ENCODE data around the gene GHDC.
"Not testable (repeated sequence)": the region's sequence is repeated elsewhere in the genome, so short reads cannot be mapped to it uniquely, and the experiment has no call there.

Gene GHDC

GRCh38 chr17:42188749-42189650 is 5.3 kb downstream of the GHDC start:
- no peak for DNase-seq (ENCODE audit: low read depth)
- no peak overlapping the region for H3K4me3 ChIP-seq (ENCODE audit: low read depth, low read length)
- no peak for TF ChIP-seq CTCF (IDR thresholded peaks at IDR 0.05; ENCODE audit: insufficient read depth, low read depth, low read length, missing control alignments)

GRCh38 chr17:42187833-42188232 is 6.5 kb downstream of the GHDC start:
- no peak overlapping the region for H3K4me3 ChIP-seq (ENCODE audit: low read depth, low read length)
- DNase-seq (ENCODE audit: low read depth): no peak
- no peak for TF ChIP-seq CTCF (IDR thresholded peaks at IDR 0.05; ENCODE audit: insufficient read depth, low read depth, low read length, missing control alignments)

- not testable (repeated sequence) for H3K4me3 ChIP-seq (ENCODE audit: low read depth, low read length); DNase-seq (ENCODE audit: low read depth)
Observed at GRCh38 chr17:42186191-42186590, 8.1 kb downstream of the GHDC start.

- no peak for TF ChIP-seq CTCF (IDR thresholded peaks at IDR 0.05; ENCODE audit: insufficient read depth, low read depth, low read length, missing control alignments)
Observed at GRCh38 chr17:42185621-42185930, 8.7 kb downstream of the GHDC start.

GRCh38 chr17:42184713-42185620 is 9.3 kb downstream of the GHDC start, which contains the start of gene HCRT:
Gene HCRT (minus strand): TSS chr17:42185452. CDS start chr17:42185365, 87 bp downstream.
- DNase-seq (ENCODE audit: low read depth): no peak
- H3K4me3 ChIP-seq (ENCODE audit: low read depth, low read length): peak within 1 kb of the TSS; percentile 45

More at GRCh38 chr17:42185621-42185930, 8.7 kb downstream of the GHDC start:
- no peak for DNase-seq (ENCODE audit: low read depth)
- no peak overlapping the region for H3K4me3 ChIP-seq (ENCODE audit: low read depth, low read length)

GRCh38 chr17:42183741-42184711 is 10.3 kb downstream of the GHDC start:
- peak; percentile 93 for TF ChIP-seq CTCF (IDR thresholded peaks at IDR 0.05; ENCODE audit: insufficient read depth, low read depth, low read length, missing control alignments)
- H3K4me3 ChIP-seq (ENCODE audit: low read depth, low read length): peak overlapping the region; percentile 92
- peak; percentile 88 for DNase-seq (ENCODE audit: low read depth)

More at GRCh38 chr17:42184713-42185620, 9.3 kb downstream of the GHDC start, which contains the start of gene HCRT:
- no peak for TF ChIP-seq CTCF (IDR thresholded peaks at IDR 0.05; ENCODE audit: insufficient read depth, low read depth, low read length, missing control alignments)
